Measurements from ENCODE around the gene CDC20. TPM values are rescaled to one million over a fixed set of nuclear protein-coding genes. Genes with fewer than 3 reads are reported as not detected.

CDC20 gene
- total RNA-seq, 1 experiment from 2014 or later = 349 TPM

DNA sequence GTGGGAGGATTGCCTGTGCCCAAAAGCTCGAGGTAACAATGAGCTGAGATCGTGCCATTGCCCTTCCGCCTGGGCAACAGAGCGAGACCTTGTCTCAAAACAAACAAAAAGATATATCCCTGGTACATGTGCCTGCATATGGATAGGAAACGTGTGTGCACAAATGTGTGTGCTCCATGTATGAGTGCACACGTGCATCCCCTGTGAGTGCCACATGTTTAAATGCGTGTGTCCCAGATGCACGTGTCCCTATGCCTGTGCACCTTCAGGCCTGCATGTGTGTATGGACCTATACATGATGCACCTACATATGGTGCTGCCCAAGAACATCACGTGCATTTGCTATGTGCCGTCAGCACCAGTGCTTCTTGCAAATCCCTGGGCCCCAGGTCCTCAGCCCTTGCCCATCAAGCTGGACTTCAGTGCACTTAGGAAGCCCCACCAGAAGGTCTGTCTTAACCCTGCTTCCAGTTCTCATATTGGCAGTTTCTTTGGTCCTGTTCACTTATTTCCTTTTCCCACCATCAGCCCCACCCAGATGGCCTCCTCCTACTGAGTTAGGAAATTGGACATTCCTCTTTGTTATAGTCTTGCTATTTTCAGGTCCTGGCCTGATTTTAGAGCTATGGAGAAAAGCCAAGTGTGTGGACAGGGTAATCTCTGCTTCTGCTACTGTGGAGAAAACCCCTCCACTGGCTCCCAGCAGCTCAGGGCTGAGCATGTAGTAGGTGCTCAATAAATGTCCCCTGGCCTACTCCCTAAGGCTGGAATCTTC lies 42.6 kb upstream of the CDC20 start:
- Histone ChIP-seq H3K9ac (ENCODE audit: low read length) (no peak overlapping the region), H3K4me2 (ENCODE audit: low read length) (no peak overlapping the region), H3K27me3 (ENCODE audit: low read length) (no peaks in the 10 kb centered on the region), H3K36me3 (ENCODE audit: low read depth, low read length) (no peaks in the 10 kb centered on the region), H2AFZ (ENCODE audit: low read length) (no peak overlapping the region), H3K27ac (ENCODE audit: low read length) (no peak overlapping the region), H4K20me1 (ENCODE audit: low read length) (no peaks in the 10 kb centered on the region), H3F3A (ENCODE audit: low read length, unreplicated experiment) (no peaks in the 10 kb centered on the region), H3K4me1 (ENCODE audit: insufficient read depth, low read length) (no peaks in the 10 kb centered on the region), H3K9me3 (ENCODE audit: low read length) (no peaks in the 10 kb centered on the region), H3K4me3 (ENCODE audit: low read length) (no peak overlapping the region), H3K9me2 (replicated peaks; ENCODE audit: low read length) (no peaks in the 10 kb centered on the region), H3K79me2 (ENCODE audit: low read length) (no peaks in the 10 kb centered on the region)
- ChIA-PET CTCF (no interaction called here), POLR2A (ENCODE audit: unreplicated experiment) (no interaction called here)
- DNase-seq (no peak), ATAC-seq (no peak)
- intact Hi-C loops (cut with micrococcal nuclease) = no loop called here
- BruUV-seq (replicated peaks) = no TSS peak
- TF ChIP-seq EZH2 (IDR thresholded peaks at IDR 0.05; ENCODE audit: low read length, unreplicated experiment) (no peak), EZH2phosphoT487 (IDR thresholded peaks at IDR 0.05; ENCODE audit: borderline replicate concordance, low read length) (no peak)
- TF ChIP-seq, protein P1, sequence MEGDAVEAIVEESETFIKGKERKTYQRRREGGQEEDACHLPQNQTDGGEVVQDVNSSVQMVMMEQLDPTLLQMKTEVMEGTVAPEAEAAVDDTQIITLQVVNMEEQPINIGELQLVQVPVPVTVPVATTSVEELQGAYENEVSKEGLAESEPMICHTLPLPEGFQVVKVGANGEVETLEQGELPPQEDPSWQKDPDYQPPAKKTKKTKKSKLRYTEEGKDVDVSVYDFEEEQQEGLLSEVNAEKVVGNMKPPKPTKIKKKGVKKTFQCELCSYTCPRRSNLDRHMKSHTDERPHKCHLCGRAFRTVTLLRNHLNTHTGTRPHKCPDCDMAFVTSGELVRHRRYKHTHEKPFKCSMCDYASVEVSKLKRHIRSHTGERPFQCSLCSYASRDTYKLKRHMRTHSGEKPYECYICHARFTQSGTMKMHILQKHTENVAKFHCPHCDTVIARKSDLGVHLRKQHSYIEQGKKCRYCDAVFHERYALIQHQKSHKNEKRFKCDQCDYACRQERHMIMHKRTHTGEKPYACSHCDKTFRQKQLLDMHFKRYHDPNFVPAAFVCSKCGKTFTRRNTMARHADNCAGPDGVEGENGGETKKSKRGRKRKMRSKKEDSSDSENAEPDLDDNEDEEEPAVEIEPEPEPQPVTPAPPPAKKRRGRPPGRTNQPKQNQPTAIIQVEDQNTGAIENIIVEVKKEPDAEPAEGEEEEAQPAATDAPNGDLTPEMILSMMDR (conservative IDR thresholded peaks at IDR 0.05; ENCODE audit: low read depth, low read length) = no peak

- ChIA-PET CTCF (no interaction called here), POLR2A (ENCODE audit: unreplicated experiment) (no interaction called here)
- ATAC-seq (no peak; the same call in 1 of the 2 replicates), DNase-seq (no peak)
- Histone ChIP-seq H3K9ac (ENCODE audit: low read length) (no peak overlapping the region), H3K36me3 (ENCODE audit: low read depth, low read length) (no peaks in the 10 kb centered on the region), H2AFZ (ENCODE audit: low read length) (no peak overlapping the region), H3K4me2 (ENCODE audit: low read length) (no peak overlapping the region), H3F3A (ENCODE audit: low read length, unreplicated experiment) (no peaks in the 10 kb centered on the region), H4K20me1 (ENCODE audit: low read length) (no peaks in the 10 kb centered on the region), H3K9me2 (replicated peaks; ENCODE audit: low read length) (no peaks in the 10 kb centered on the region), H3K9me3 (ENCODE audit: low read length) (no peaks in the 10 kb centered on the region), H3K79me2 (ENCODE audit: low read length) (no peaks in the 10 kb centered on the region), H3K4me3 (ENCODE audit: low read length) (no peak overlapping the region), H3K27me3 (ENCODE audit: low read length) (no peaks in the 10 kb centered on the region), H3K27ac (ENCODE audit: low read length) (no peak overlapping the region), H3K4me1 (ENCODE audit: insufficient read depth, low read length) (no peaks in the 10 kb centered on the region)
- TF ChIP-seq EZH2phosphoT487 (IDR thresholded peaks at IDR 0.05; ENCODE audit: borderline replicate concordance, low read length) (no peak), EZH2 (IDR thresholded peaks at IDR 0.05; ENCODE audit: low read length, unreplicated experiment) (no peak)
- TF ChIP-seq, protein P1 (conservative IDR thresholded peaks at IDR 0.05; ENCODE audit: low read depth, low read length) = peak; percentile 43
- intact Hi-C loops (cut with micrococcal nuclease) = no loop called here
- BruUV-seq (replicated peaks) = no TSS peak
These were observed 41.9 kb upstream of the CDC20 start for GRCh38 chr1:43316738-43317520.
